Activated gamma-delta T cell treated with Interleukin-2 at 50 U/mL for 16 hours (primary cell): ENCODE data around the gene RSPH1.

ENCODE experiments used
- DNase-seq: peaks from one replicate; pipeline ENCODE4 v3.0.0-alpha.2; 2020

RSPH1 gene

DNA sequence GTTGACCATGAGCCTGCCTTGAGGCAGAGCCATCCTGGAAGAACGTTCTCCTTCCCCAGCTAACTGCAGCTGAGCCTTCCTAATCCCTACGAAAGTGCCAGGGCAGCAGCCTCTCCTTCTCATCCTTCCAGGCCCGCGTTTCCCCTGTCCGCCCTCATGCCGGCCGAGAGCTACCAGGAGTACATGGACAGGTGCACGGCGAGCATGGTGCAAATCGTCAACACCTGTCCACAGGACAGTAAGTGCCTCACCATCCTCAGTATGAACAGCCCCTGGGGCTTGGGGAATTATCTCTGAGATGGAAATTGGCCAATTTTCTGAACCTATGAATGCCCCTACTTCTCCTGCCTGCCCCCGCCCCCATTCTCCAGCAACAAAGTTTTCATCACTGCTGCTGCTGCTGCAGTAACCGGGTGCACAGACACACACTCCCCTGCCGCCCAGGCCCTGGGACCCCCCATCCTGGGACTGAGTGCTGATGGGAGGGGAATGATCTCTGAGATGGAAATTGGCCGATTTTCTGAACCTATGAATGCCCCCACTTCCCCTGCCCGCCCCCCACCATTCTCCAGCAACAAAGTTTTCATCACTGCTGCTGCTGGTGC lies 52.7 kb downstream of the RSPH1 start:
- no peak for DNase-seq

GRCh38 chr21:42441963-42442362 lies 54.1 kb downstream of the RSPH1 start:
- DNase-seq, result no peak

GRCh38 chr21:42440187-42440792 lies 55.7 kb downstream of the RSPH1 start:
- DNase-seq, result no peak

GRCh38 chr21:42439284-42440186 lies 56.5 kb downstream of the RSPH1 start:
- DNase-seq, result no peak

DNA sequence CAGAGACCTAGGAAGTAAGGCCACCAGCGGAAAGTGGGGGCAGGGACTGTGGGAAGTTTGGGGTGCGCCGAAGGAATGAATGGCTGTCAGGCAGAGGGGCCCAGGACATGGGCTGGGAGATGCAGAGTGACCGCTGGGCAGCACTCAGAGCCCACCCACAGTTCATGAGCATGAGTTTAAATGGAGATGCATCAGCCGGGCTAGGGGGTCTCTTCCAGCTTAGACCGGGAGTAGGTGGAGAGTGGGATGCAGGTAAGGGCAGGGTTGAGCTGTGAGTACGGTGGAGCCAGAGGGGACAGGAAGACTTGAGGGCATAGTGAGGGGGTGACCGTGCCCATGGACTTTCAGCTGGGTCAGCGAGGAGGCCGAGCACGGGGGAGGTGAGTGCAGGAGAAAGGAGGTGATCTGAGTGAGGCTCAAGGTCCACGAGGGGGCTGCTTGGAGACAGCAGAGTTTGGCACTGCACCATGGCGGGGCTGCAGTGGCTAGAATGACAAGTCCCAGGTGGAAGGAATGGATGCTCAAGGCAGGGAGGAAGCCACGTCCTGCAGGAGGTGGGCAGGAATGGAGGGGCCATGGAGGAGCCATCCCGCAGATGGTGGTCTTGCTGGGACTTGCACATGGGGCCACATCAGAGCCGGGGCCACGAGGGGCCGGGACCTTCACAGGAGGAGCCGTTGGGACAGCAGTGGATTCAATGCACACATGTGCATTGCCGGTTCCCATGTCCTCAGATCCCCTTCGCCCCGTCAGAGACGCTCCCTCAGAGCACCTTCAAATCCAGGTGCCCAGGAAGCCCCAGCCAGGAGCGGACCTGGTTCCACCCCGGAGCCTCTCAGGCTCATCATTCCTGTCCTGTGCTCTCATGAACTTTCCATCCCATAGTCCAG lies 57.5 kb downstream of the RSPH1 start:
- DNase-seq, result no peak

DNA sequence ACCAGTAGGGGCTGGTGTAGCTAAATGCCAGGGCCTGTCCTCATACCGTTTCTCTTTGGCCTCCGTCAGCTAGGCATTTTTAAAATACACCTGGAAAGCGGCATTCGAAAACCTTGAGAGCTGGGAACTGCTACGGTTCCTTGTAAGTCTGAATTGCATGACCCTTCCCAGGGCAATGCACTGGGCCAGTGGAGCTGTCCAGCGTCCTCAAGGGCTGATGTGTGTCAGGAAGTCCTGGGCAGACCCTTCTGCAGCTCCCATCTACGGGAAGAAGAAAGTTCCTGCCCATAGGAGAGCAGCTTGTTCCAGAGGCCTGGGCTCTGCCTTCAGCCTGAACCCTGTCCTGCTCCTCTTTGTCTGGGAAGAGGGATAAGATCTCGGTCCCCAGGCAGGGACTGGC lies 58.2 kb downstream of the RSPH1 start:
- DNase-seq, result no peak

- DNase-seq, result no peak
These were observed 59.1 kb downstream of the RSPH1 start for GRCh38 chr21:42436914-42437313.

DNA sequence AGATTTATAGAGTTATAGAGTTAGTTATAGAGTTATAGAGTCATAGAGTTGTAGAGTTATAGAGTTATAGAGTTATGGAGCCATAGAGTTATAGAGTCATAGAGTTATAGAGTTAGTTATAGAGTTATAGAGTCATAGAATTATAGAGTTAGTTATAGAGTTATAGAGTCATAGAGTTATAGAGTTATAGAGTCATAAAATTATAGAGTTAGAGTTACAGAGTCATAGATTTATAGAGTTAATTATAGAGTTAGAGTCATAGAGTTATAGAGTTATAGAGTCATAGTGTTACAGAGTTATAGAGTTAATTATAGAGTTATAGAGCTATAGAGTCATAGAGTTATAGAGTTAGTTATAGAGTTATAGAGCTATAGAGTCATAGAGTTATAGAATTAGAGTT lies 60.2 kb downstream of the RSPH1 start:
- DNase-seq, result no peak

DNA sequence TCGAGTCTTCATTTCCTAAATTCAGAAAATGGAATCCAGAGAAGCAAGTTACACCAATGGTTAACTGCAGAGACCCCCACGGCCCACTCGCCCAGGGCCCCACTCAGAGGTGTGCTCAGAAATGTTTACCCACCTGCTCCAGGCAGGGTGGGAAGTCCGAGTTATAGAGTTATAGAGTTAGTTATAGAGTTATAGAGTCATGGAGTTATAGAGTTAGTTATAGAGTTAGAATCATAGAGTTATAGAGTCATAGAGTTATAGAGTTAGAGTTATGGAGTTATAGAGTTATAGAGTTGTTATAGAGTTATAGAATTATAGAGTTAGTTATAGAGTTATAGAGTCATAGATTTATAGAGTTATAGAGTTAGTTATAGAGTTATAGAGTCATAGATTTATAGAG lies 60.6 kb downstream of the RSPH1 start:
- no peak for DNase-seq

DNA sequence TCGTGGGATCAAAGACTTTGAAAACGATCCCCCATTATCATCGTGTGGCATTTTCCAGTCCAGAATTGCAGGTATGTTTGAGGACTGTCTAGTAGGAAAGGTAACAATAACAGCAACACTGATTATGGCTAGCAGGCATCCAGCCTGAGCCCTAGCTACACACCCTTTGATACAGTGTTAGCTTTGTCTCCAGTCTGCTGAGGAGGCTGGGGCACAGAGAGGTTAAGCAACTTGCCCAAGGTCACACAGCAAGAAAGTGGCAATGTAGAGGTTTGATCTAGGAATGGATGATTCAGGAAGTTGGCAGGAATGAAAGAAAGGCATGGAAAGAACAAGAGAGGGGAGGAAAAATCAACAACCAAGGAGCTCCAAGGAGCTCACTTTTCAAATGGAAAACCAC lies 61.1 kb downstream of the RSPH1 start:
- DNase-seq, result no peak

DNA sequence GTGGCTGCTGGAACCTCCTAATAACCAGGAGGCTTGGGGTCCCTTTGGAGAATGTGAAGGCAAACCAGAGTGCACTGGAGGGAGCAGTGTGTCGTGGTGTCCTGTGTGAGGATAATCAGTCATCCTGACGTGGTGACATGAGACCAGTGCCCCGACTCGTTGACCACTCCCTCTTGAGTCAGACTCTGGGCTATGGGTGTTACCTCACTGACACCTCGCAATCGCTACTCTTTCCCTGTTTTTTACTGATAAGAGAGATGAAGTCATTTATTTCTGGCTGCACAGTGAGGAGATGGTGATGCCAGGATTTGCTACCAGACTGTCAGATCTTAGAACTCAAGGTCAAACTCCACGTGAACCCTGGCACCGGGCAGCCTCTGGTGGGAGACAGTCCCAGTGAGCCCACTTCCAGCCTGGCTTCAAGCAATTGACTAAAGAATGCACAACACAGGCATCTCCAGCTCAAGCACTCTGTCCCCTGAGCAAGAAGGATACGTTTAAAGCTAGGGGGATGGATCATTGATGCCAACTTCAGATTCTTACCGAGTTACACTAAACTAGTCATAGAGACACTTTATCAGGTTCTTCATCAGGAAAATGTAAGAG lies 62.0 kb downstream of the RSPH1 start:
- no peak for DNase-seq

- DNase-seq, result no peak
These were observed 63.3 kb downstream of the RSPH1 start for GRCh38 chr21:42432695-42433094.

- DNase-seq, result no peak
These were observed 64.8 kb downstream of the RSPH1 start for GRCh38 chr21:42431196-42431595.

DNA sequence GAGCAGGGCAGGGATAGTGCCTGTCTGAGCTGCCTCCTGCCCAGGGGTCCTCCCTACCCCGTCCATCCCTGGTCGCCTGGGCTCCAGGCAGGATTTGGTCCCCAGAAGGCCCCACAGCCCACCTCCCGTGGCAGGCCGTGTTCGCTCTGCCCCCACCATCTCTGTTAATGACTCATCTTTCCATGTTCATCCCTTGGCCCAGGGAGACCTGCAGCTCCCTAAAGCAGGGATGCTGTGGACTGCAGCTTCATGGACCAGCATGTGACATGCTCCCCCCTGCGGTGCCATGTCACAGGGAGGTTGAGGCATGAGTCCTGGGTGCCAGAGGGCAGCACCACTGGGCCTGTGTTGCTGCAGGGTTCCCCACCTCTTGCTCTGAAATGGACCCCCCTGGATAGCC lies 65.5 kb downstream of the RSPH1 start:
- DNase-seq, result no peak

GRCh38 chr21:42429856-42430255 lies 66.2 kb downstream of the RSPH1 start:
- DNase-seq, result no peak

DNA sequence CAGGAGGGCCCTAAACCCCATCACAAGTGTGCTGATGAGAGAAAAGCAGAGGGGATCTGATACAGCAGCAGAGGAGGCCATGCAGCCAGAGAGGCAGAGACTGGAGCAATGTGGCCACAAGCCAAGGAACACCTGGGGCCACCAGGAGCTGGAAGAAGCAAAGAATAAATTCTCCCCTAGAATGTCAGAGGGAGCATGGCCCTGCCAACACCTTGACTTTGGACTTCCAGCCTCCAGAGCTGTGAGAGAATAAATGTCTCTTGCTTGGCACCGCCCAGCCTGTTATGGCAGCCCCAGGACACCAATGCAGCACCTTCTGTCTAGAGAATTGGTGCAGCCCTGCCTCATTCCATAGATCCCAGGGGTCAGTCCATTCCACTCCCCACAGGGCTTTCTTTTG lies 67.0 kb downstream of the RSPH1 start:
- no peak for DNase-seq

- no peak for DNase-seq
These were observed 68.1 kb downstream of the RSPH1 start for GRCh38 chr21:42427809-42428419.

DNA sequence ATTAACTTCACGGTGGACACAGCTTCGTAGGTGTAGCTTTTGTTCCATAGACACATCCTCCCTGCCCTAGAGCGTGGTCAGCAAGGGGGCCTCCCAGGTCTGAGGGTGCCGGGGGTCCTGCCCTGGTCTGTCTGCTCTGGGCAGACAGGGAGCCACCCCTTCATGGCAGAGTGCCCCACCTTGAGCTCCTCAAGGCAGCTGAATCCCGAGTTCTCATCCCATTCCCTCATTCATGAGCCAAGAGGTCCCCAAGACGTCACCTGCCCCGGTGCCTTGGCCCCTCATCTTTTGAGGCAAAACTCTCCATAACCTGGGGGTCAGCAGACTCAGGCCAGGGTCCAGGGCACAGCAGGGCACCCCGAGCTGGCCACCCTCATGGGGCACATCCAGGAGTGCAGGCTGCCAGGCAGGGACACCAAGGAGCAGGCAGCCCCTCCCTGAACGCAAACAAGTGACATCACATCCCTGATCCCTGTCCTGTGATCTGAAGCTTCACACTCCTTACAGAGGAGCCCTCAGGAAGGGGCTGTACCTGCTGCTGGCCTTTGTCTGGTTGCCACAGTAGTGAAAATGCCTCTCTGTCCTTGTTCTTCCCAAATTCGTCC lies 69.0 kb downstream of the RSPH1 start:
- DNase-seq, result no peak

DNA sequence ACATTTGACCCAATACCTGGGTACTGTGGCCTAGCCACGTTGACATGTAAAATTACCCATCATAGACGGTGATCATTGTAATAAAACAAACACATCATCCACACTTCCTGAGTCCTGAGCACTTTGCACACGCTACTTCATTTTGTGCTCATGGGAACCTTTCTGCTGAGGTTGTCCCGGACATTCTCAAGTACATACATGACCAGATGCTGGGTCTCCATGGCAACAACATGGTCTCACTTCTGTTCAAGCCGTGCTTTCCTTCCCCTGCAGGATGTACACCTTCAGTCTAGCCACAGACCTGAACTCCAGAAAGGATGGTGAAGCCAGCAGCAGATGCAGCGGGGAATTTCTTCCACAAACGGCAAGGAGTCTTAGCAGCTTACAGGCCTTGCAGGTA lies 69.6 kb downstream of the RSPH1 start:
- DNase-seq, result no peak

DNA sequence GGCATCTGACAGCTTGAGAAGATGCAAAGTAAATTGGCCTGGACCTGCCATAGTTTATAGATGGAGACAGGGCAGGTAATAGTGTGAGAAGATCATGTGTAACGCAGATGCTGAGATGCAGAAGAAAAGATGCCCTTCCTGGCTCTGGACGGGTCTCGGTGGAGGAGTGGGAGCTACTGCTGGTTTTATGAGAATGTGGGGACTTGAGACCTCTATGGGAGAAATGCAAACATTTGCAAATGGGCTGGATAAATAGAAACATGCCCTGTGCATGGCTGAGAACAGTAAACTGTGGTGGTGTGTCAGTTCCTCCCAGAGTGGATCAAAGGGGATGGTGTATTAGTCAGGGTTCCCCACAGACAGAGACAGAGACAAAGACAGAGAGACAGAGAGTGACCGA lies 70.4 kb downstream of the RSPH1 start:
- no peak for DNase-seq

GRCh38 chr21:42424914-42425541 lies 71.0 kb downstream of the RSPH1 start:
- peak; percentile 79 for DNase-seq
